GM21529 (cell line): ENCODE measurements around the gene SDC1.

ENCODE experiments used
- ATAC-seq: cut with Tn5 transposase; IDR thresholded peaks from one replicate; pipeline ENCODE4 v1.9.1; 2021; ENCODE audit not compliant: unreplicated experiment

Gene SDC1

DNA sequence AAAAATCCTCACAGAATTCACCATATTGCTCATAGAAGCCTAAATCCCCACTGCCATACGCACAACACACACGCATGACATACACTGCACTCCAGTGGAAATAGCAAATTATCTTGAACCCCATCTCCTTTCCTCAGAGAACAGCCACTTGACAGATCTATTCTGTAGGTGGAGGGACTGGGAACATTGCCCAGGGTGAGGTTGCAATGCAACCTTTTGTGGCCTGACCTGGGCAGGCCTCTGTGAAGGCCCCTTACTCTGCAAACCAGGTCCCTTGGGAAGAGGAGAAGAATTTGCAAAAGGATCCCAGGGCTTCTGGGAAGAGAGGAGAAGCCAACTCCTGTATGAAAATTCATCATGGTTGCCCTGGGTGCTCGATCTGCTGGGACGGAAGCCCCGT lies 51.9 kb downstream of the SDC1 start:
- ATAC-seq = no peak

DNA sequence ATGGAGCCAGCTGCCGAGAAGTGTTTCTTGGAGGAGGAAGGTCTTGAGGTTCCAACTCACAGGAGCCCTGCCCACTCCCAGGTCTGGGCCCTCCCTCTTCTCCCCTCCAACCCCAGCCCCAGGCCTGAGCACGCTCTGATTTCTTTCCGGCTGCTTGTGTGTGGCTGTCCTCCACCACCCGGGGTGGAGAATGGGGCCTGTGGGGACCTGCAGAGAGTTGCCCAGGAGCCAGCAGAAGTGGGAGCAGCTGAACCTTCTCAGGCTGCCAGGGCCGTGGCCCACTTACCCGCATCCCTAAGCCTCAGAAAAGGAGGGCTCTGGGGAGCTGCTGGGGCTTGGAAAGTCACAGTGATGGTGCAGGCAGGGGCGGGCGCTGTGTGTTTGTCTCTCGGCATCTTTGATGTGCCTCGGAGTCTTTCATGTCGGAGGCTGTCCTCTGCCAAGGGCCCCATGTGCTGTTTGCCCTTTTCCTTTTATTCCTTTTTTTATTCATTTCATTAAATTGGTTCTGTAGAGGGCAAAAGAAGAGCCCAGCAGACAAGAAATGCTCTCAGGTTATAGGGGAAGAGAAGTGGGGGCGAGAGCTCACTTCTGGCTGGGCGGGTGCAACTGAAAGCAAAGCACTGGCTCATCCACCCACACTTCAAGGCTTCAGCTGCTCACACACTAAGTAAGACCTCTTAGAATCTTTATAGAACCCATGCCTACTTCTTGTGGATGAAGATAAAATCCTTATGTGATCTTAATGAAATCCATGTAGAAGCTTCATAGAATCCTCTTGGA lies 52.5 kb downstream of the SDC1 start:
- ATAC-seq = no peak

DNA sequence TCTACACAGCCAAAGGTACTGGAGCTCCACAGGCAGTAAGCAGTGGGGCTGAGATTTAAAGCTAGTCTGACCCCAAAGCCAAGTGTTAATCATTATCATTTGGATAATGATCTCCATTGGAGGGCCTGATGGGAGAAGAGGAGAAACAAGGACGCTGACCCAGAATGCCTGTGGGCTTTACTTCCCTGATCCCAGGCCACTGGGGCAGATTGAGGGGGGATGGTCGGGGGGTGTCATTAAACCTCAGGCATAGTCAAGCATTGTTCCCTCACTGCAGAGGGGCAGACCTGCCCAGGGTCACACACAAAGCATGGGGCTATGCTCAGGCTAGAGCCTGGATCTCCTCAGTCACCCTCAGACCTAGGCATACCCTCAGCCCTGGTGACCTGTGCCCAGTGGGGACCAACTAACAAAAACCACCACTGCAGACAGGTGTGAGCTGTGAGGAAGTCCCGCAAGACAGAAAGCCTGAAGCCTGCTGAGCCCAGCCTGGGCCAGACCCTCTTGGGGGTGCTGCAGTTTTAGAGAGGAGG lies 53.4 kb downstream of the SDC1 start:
- no peak for ATAC-seq

DNA sequence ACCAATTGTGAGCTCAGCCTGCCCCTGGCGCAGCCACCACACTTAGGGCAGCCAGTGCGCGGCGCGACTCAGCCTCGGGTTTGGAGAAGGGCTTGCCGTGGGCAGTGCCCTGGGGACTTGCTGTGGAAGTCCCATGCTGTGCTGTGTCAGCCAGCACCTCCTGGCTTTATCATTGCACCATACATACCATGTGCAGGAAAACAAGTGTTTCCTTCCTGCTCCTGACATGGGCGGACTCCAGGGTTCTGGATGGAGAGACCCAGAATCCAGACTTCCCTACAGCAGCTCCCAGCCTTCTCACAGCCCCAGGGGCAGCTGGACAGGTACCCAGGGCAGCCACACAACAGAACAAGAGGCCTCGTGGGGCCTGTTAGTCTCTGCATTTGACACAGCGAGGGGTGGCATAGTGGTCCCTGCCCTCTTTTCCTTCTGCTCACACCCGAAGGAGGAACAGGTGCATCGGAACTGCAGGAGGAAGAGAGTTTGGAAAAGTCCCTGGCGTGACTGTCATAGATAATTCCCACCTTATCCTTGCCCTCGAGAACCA lies 54.2 kb downstream of the SDC1 start:
- no peak for ATAC-seq

DNA sequence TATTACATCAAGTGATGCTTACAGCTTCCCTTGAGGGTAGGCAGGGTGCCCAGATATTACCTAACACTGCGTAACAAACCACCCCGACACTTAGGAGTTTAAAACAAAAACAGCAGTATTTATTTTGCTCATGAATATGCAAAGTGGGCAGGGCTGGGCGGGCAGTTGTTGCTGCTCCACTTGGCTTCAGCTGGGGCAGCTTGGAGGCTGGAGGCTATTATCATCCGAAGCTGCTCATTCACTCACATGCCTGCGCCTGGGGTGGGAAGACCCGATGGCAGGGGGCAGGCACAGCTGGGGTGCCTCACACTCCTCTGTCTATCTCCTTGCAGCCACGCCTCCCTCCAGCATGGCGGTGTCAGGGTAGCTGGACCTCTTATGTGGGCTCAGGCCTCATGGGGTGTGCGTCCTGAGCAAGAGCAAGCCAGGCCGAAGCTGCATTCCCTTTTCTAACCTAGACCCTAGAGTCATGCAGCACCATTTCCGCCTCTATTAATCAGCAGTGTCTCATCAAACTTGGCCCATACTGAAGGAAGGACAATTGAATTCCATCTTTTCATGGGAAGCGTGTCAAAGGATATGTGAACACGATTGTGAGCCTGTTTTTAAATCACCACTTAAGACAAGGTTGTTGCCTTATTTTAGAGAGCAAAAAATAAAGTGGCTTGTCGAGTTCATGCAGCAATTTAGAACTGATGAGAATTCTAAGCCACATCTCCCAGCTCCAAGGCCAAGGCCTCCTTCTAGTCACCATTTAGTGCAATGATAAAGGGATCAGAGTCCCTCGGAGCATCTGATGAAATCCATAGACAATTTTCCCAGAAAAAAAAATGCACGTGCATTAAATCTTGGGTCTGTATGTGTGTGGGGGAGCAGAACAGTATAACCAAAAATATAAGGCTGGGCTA lies 54.9 kb downstream of the SDC1 start:
- no peak for ATAC-seq

DNA sequence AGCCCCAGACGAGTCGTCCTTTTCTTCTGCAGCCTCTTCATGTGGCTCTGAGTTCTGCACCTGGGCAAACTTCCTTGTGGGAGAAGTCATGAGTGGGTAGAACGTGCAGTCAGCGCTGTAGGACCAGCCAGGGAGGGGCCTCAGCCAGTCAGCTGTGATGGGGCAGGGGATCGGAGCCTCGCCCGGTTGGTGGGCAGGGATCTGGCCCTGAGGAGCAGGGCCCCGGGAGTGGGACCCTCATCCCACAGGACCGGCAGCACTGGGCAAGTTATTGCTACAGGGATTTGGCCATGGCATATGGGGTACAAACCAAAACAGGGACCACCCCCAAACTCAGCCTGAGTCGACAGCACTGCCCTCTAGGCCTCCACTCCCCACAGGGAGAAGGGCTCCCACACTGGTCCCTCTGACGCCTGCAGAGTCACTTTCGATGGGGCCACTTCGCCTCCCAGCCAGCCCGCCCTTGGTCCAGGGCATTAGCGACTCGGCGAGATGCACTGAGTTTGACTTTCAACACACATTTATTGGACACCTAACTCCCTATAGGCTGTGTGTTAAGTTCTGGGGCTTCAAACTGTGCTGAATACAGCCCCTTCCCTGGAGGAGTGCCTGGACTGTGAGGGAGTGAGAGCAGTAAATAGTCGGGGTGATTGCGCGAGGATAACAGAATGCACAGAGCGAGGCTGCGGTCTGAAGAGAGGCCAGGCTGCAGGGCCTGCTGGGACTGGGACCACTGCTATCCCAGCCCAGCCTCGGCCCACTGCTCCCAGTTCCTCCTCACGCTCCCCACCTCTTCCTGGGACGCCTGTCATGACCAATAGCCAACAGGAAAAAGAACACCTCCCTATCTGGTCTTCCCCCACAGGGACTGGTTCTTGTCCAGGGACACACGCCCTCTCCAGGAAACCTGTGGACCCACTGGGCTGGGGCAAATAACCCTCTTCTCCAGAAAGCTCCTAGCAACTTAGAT lies 55.9 kb downstream of the SDC1 start:
- ATAC-seq = no peak

DNA sequence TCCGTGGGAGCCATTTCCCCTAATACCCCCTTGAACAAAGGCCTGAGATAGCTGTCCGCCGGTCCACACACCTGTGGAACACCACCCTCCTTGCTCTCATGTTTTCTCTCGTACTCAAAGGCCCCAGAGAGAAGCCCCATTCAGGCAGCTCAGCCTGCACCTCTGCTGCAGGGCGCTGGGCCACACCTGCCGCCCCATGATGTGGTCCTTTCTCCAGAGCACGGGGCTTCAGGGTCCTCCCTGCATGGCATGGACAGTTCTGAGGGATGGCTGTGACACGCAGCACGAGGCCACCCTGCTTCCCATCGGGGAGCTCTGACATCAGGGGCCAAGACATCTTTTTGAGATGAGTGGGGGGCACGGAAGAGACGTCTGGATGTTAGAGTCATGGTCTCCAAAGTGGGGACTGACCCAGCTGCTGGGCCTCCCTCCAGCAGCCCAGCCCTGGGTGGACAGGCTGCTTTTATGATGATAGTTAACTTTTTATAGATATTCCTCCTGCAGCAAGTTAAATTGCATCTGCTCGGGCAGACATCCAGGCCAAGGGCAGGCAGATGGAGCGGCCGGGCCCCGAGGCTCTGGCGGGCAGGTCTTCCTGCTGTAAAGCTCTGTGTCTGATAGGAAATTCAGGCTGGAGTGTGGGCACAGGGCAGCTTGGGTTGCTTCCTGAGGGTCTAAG lies 56.7 kb downstream of the SDC1 start:
- ATAC-seq = no peak

DNA sequence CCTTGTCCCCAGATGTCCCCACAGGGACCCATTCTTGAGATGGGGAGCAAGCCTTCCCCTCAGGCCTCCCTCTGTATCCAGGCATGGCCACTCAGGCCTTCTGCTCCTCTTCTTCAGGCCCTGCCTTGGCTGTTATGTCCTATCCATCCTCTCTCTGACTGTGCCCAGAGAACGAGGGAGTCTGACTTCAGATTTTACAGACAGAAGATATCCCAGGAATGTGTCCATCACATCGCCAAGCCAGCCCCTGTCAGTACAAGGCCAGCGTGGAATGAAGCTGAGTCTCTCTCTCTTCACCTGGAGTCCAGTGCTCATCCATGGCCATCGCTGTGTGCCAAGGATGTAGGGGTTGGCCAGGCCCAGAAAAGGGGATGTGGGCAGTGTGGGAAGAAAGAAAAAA lies 57.6 kb downstream of the SDC1 start:
- ATAC-seq = no peak

DNA sequence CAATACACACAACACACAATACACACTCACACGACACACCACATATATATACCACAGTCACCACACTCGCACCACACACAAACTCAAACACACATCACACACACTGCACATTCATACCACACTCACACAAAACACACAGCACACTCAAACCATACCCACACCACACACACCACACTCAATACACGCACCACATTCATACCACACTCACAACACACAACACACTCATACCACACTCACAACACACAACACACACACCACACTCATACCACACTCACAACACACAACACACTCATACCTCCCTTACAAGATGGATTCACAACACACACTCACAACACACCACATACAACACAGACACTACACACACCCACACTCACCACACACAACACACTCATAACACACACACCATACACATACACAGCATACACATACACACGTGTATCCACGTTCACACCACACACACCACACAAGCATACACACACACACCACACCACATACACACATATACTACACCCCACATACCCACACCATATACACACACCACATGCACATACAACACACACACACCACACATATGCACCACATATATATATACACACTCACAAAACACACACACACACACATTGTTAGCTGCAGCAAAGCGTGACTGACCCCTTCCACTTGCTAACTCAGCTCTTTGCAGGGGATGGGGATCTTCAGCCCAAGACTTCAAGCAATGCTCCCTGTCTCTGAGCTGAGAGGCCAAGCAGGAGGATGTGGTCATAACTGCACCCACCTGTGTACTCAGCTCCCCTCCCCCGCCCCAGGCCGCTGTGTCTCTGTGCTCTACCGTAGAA lies 59.0 kb downstream of the SDC1 start:
- ATAC-seq = no peak

DNA sequence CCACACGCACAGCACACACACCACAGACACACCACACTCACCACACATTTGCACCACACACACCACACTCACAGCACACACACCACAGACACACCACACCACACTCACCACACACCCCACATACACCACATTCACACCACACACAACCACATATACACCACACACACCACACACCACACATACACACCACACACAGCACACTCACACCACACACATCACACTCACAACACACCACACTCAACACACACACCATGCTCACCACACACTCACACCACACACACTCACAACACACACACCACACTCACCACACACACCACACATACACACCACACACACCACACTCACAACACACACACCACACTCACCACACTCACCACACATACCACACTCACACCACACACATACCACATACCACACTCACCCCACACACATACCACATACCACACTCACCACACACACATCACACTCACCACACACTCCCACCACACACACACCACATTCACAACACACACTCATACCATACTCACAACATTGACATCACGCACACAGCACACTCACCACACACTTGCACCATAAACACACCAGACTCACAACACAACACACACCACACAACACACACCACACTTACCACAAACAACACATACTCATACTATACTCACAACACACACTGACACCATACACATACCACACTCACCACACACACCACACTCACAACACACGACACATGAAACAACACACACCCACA lies 60.0 kb downstream of the SDC1 start:
- no peak for ATAC-seq

DNA sequence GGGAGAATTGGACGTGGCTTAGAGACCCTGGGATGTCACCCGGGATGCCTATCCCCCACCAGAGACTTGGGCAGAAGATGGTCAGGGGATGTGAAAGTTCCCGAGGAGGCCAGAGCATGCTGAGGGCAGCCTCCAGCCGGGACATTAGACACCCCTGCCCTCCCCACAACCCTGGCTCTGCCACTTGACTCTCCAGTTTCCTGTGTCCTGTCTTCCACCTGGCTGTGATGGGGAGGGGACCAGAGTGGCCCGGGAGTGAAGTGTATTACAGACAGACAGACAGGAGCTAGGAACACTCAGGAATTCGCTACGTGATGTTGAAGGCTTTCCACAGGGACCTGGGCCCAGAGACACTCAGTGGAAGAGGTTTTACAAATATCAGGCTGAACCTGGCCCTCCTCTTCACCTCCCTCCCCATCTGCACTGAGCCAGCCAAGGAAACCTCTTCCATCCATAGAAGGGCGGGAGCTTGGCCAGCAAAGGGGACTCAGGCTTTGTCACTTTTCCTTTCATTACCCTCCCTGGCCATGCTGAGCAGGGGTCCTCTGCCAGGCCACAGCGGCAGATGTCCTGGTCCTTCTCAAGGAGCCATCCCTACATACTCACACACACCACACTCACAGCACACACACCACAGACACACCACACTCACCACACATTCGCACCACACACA lies 60.7 kb downstream of the SDC1 start:
- no peak for ATAC-seq

DNA sequence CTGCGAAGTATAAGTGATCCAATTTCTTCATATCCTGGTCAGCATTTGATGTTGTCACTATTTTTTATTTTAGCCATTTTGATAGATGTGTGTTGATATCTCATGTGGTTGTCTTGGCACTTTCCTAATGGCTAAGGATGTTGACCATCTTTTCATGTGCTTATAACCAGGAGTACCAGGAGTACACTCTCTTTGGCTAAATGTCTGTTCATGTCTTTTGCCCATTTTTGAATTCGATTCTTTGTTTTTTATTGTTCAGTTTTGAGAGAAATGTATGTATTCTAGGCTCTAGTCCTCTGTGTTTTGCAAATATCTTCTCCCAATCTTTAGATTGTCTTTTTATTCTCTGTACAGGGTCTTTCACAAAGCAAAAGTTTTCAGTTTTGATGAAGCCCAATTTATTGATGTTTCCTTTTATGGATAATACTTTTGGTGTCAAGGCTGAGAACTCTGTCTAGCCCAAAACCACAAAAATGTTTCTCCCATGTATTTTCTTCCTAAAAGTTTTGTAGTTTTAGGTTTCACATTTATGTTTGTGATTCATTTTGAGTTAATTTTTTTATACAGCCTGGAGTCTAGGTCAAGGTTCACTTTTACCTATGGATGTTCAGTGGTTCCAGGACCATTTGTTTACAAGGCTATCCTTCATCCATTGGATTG lies 65.4 kb downstream of the SDC1 start:
- ATAC-seq = no peak

DNA sequence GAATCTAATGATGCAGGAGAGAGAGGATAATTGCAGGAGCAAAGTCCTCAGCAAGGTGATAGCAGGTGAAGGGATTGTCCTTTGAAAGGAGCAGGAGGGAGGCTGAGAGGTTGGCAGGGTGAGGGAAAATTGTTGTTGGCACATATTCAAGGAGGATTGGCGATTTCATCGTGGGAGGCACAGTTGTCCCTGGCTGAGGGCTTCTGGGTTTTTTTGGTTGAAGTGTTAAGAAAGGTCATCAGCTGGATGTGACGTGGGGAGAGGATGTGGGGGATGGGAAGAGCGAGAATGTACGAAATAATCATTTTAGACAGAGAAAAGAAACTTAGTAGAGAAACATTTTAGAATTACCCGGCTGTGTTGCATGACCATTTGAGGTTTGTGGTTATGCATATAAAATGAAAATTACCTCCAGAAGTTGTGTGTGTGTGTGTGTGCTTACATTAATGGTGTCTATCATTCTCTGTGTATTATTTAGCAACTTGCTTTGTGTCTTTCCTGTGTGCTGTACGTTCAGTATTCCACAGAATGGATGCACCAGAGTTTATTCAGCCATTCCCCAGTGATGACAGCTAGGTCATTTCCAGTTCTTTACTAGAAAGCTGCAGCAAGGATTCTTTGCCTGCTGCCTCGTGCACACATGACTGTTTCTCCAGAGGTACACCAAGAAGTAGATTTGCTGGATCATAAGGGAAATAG lies 67.6 kb downstream of the SDC1 start:
- ATAC-seq = no peak

DNA sequence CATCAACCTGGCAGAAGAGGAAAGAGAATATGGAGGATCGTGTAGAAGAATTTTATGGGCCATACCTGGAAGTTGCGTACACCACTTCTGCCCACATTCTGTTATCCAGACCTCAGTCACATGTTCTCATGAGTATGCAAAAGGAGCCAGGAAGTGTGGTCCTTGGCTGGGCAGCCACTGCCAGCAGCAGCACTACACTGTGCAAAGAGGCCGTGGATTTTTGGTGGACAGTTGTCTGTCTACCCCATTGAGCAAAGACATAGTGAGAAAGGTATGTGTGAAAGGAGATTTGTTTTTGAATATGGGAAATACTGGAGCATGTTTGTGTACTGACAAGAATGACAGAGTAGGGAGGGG lies 68.1 kb downstream of the SDC1 start:
- ATAC-seq = no peak

DNA sequence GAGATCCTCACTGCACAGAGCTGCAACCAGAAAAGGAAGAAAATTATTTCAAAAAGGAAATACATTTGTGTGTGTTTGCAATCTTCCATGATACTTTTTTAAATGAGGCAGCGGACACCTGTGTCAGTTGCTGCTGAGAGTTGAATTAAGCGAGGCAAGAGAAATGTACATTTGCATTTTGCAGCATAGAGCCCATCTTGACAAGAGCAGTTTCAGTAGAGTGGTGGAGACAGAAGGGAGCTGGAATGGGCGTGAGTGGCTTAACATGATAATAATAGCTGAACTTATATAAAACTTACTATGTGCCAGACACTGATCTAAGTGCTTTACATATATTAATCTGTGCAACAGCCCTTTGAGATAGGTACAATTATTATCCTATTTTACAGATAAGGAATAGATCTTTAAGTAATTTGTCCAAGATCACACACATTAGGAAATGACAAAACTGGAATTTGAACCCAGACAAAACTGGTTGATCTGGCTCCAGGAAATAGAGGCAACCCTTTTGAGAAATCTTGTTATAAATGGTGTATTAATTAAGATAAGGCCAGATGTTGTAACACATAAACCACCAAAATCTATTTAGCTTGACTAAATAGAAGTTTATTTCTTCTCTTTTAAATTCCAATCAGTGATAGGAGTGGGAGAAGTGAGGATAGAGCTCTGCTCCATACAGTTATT lies 68.7 kb downstream of the SDC1 start:
- no peak for ATAC-seq

DNA sequence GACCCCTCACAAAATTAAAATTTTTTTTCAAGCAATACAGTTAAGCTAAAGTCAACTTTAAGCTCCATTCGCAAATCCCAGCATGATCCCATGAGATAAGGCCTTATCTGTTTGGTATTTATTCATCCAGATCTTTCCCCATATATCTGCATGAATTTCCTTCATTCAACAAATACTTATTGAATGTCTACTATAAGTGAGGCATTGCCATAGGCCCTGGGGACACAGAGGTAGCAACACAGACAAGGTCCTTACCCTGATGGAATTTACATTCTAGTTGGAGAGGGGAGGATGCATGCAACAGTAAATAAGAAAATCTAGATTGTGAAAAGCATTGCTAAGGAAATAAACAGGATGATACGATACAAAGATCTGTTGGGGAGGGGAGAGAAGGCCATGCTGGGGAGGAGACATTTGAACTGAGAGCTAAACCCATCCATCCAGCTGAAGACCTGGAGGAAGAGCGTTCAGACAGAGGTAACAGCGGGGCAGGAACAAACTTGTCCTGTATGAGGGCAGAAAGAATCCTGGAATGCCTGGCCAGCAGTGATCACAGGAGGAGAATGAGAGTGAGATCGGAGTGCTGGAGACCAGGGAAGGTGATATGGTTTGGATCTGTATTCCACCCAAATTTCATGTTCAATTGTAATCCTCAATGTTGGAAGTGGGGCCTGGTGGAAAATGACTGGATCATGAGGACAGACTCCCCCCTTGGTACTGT lies 71.6 kb downstream of the SDC1 start:
- ATAC-seq = no peak
